Activated CD4-positive, alpha-beta T cell treated with anti-CD3 and anti-CD28 coated beads for 4 hours (primary cell): ENCODE results near the gene CC2D1B.

Experiments used
- DNase-seq, 2 donors: peaks; one replicate each; pipeline ENCODE4 v3.0.0-alpha.2; 2020

Gene CC2D1B

GRCh38 chr1:52358851-52359497 is 7.0 kb downstream of the CC2D1B start:
- DNase-seq = no peak

- no peak for DNase-seq
Measured at GRCh38 chr1:52357397-52357796, 8.6 kb downstream of the CC2D1B start.

- DNase-seq = no peak
Measured at GRCh38 chr1:52356818-52357355, 9.1 kb downstream of the CC2D1B start.

GRCh38 chr1:52355847-52356505 is 10.0 kb downstream of the CC2D1B start:
- no peak for DNase-seq

- DNase-seq = no peak
Measured at GRCh38 chr1:52355436-52355835, 10.6 kb downstream of the CC2D1B start.

- no peak for DNase-seq
Measured at GRCh38 chr1:52352690-52353089, 13.3 kb downstream of the CC2D1B start.

GRCh38 chr1:52348704-52349300 is 17.2 kb downstream of the CC2D1B start:
- no peak for DNase-seq

GRCh38 chr1:52346653-52347052 is 19.4 kb downstream of the CC2D1B start:
- no peak for DNase-seq

- no peak for DNase-seq
Measured at GRCh38 chr1:52345252-52345651, 20.8 kb downstream of the CC2D1B start.

- DNase-seq = no peak
Measured at GRCh38 chr1:52343979-52344378, 22.0 kb downstream of the CC2D1B start.

- no peak for DNase-seq
Measured at GRCh38 chr1:52341655-52342260, 24.2 kb downstream of the CC2D1B start.

- DNase-seq = no peak
Measured at GRCh38 chr1:52337439-52337838, 28.6 kb downstream of the CC2D1B start.

GRCh38 chr1:52334906-52335528 is 31.0 kb downstream of the CC2D1B start:
- DNase-seq = no peak

GRCh38 chr1:52332411-52332810 is 33.6 kb downstream of the CC2D1B start:
- DNase-seq = no peak

GRCh38 chr1:52328615-52329014 is 37.4 kb downstream of the CC2D1B start:
- no peak for DNase-seq

- no peak for DNase-seq
Measured at GRCh38 chr1:52325786-52326185, 40.2 kb downstream of the CC2D1B start.

- DNase-seq = no peak
Measured at GRCh38 chr1:52323731-52324130, 42.3 kb downstream of the CC2D1B start.

GRCh38 chr1:52321061-52321460 is 44.9 kb downstream of the CC2D1B start:
- no peak for DNase-seq

GRCh38 chr1:52306227-52307006 is 59.6 kb downstream of the CC2D1B start:
- DNase-seq = no peak

GRCh38 chr1:52305417-52306226 is 60.4 kb downstream of the CC2D1B start:
- DNase-seq = no peak
